ENCODE results near the gene GLB1L2.

The GLB1L2 gene

GRCh38 chr11:134425413-134425812 lies 93.6 kb downstream of the GLB1L2 start:
- DNase-seq (ENCODE audit: extremely low spot score) = no peak
- ChIA-PET POLR2A (no interaction called here), CTCF (interaction anchor here (0.8 to 1.2 kb wide), 2 partner anchors 10 to 150 kb away, joined by 3 to 4 read pairs; partner anchors contain the start of gene GLB1L3)
- no peak for TF ChIP-seq CTCF (IDR thresholded peaks at IDR 0.05; ENCODE audit: control extremely low read depth, extremely low read depth, low read depth, missing control alignments)
